Measurements from ENCODE around the gene CHADL.

DNA sequence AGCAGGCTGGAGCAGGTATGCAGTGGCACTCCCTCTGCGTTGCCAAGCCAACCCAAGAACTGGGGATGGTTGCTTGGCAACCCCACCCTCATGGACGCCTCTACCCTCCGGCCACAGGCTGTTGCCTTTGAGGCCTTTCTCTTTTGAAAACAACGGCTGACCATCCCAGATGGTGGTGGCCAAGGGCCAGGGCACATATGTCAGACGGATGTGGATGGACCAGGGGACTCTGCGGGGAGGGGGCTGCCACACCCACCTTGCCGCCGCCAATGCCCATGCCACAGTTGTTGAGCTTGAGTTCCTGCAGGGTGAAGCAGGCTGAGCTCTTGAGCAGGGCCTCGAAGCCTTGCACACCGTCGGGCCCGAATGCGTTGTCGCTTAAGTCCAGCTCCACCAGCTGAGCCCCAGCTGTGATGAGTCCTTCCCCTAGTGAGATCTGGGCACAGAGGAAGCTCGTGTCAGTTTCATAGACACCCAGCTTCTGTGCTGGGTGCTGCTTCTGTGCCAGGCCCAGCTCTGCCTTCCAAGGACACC lies 23.7 kb upstream of the CHADL start:
- TF ChIP-seq, protein P1, sequence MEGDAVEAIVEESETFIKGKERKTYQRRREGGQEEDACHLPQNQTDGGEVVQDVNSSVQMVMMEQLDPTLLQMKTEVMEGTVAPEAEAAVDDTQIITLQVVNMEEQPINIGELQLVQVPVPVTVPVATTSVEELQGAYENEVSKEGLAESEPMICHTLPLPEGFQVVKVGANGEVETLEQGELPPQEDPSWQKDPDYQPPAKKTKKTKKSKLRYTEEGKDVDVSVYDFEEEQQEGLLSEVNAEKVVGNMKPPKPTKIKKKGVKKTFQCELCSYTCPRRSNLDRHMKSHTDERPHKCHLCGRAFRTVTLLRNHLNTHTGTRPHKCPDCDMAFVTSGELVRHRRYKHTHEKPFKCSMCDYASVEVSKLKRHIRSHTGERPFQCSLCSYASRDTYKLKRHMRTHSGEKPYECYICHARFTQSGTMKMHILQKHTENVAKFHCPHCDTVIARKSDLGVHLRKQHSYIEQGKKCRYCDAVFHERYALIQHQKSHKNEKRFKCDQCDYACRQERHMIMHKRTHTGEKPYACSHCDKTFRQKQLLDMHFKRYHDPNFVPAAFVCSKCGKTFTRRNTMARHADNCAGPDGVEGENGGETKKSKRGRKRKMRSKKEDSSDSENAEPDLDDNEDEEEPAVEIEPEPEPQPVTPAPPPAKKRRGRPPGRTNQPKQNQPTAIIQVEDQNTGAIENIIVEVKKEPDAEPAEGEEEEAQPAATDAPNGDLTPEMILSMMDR (conservative IDR thresholded peaks at IDR 0.05; ENCODE audit: low read length): no peak
- no peak for TF ChIP-seq EZH2phosphoT487 (IDR thresholded peaks at IDR 0.05; ENCODE audit: borderline replicate concordance)
